ENCODE data around the gene TMIGD2.

- no peak for TF ChIP-seq TAF1 (conservative IDR thresholded peaks at IDR 0.05)
- TF ChIP-seq CTCF (IDR thresholded peaks at IDR 0.05; ENCODE audit: low read depth, low read length, missing input control) = no peak
- no peak for TF ChIP-seq RXRA (IDR thresholded peaks at IDR 0.05)
- no peak for TF ChIP-seq ZBTB33 (IDR thresholded peaks at IDR 0.05)
These were observed 24.7 kb upstream of the TMIGD2 start for GRCh38 chr19:4326837-4327251.
